HEK293 (cell line): Measurements from ENCODE around the gene TSHZ2.

Source experiments
- REST ChIP-seq: fragments of 450-650 bp; formaldehyde crosslinking; IDR thresholded peaks from 2 replicates; pipeline ENCODE4 v1.5.1; 2016; ENCODE audit warnings: missing biosample characterization, missing genetic modification characterization
- ZNF19 ChIP-seq: fragments of 450-650 bp; formaldehyde crosslinking; IDR thresholded peaks from 2 replicates; pipeline ENCODE4; 2016; ENCODE audit warnings: missing biosample characterization, missing genetic modification characterization, low read depth
- ZNF513 ChIP-seq: fragments of 450-650 bp; IDR thresholded peaks from 2 replicates; pipeline ENCODE4 v1.5.1; 2018; ENCODE audit warnings: missing biosample characterization, missing genetic modification characterization
- ZNF791 ChIP-seq: fragments of 450-650 bp; formaldehyde crosslinking; IDR thresholded peaks from 2 replicates; pipeline ENCODE4 v1.5.1; 2016; ENCODE audit warnings: missing biosample characterization, missing genetic modification characterization
- ZNF792 ChIP-seq: fragments of 450-650 bp; formaldehyde crosslinking; IDR thresholded peaks from 2 replicates; pipeline ENCODE4 v1.5.1; 2016; ENCODE audit warnings: missing biosample characterization, missing genetic modification characterization
- TF ChIP-seq, protein P1 (sequence below): fragments of 450-650 bp; formaldehyde crosslinking; IDR thresholded peaks from 2 replicates; pipeline ENCODE4 v1.5.1; 2016; ENCODE audit warnings: missing biosample characterization, missing genetic modification characterization
- TF ChIP-seq, protein P2 (sequence below): fragments of 450-650 bp; formaldehyde crosslinking; IDR thresholded peaks from 2 replicates; pipeline ENCODE4 v1.5.1; 2016; ENCODE audit warnings: missing biosample characterization, missing genetic modification characterization

- TF ChIP-seq ZNF792 (tag by site-specific recombination) (no peak), ZNF513 (tag by site-specific recombination) (no peak), ZNF19 (tag by site-specific recombination) (no peak), REST (tag by site-specific recombination) (no peak), ZNF791 (tag by site-specific recombination) (no peak)
- TF ChIP-seq, protein P1, sequence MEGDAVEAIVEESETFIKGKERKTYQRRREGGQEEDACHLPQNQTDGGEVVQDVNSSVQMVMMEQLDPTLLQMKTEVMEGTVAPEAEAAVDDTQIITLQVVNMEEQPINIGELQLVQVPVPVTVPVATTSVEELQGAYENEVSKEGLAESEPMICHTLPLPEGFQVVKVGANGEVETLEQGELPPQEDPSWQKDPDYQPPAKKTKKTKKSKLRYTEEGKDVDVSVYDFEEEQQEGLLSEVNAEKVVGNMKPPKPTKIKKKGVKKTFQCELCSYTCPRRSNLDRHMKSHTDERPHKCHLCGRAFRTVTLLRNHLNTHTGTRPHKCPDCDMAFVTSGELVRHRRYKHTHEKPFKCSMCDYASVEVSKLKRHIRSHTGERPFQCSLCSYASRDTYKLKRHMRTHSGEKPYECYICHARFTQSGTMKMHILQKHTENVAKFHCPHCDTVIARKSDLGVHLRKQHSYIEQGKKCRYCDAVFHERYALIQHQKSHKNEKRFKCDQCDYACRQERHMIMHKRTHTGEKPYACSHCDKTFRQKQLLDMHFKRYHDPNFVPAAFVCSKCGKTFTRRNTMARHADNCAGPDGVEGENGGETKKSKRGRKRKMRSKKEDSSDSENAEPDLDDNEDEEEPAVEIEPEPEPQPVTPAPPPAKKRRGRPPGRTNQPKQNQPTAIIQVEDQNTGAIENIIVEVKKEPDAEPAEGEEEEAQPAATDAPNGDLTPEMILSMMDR (tag by site-specific recombination) = no peak
- TF ChIP-seq, protein P2, sequence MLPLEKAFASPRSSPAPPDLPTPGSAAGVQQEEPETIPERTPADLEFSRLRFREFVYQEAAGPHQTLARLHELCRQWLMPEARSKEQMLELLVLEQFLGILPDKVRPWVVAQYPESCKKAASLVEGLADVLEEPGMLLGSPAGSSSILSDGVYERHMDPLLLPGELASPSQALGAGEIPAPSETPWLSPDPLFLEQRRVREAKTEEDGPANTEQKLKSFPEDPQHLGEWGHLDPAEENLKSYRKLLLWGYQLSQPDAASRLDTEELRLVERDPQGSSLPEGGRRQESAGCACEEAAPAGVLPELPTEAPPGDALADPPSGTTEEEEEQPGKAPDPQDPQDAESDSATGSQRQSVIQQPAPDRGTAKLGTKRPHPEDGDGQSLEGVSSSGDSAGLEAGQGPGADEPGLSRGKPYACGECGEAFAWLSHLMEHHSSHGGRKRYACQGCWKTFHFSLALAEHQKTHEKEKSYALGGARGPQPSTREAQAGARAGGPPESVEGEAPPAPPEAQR (tag by site-specific recombination) = no peak
Observed at GRCh38 chr20:53303413-53303760, 331.2 kb downstream of the TSHZ2 start.
